SK-N-SH (cell line): ENCODE results near the gene SLC36A2. TPM values are rescaled to one million over a fixed set of nuclear protein-coding genes. Genes with fewer than 3 reads are reported as not detected.

Experiments used
- CTCF ChIA-PET: fragments of 300-600, 350-600 bp; formaldehyde crosslinking; extraction: SDS; loops from one replicate; lab custom pipeline; 2021; lab: Yijun Ruan, JAX
- POLR2A ChIA-PET: fragments of 350-600 bp; sonication (Branson Sonifier 250); formaldehyde crosslinking; extraction: SDS; loops from one replicate; lab custom pipeline; 2020; ENCODE audit warnings: antibody characterized with exemption, inconsistent platforms; lab: Yijun Ruan, JAX
- DNase-seq: peaks from one replicate; pipeline ENCODE4 v3.0.0; 2012
- H2AFZ ChIP-seq: fragments of 200-600 bp; sonication (generic); 2 replicates; pipeline ENCODE4 v1.8.1; 2016; ENCODE audit warnings: antibody characterized with exemption, mild to moderate bottlenecking, low read depth
- H3F3A ChIP-seq: fragments of 200-600 bp; sonication (generic); replicated peaks from 2 replicates; pipeline ENCODE3; 2016; ENCODE audit warnings: antibody characterized with exemption, mild to moderate bottlenecking; ENCODE audit not compliant: insufficient read depth
- H3K27ac ChIP-seq, 2 experiments: fragments of 200-500 bp in 1 of 2; fragments of 200-600 bp in 1 of 2; sonication (Bioruptor generic) in 1 of 2; sonication (generic), shearing (Covaris generic) in 1 of 2; 2 replicates each; pipeline versions ENCODE4 v1.5.1 to v1.6.1; 2014 to 2016; ENCODE audit warnings: low read depth in 2 of 2, inconsistent platforms in 1 of 2, low read length in 1 of 2, mild to moderate bottlenecking in 1 of 2, mixed read lengths in 1 of 2
- H3K27me3 ChIP-seq: fragments of 200-600 bp; sonication (generic), shearing (Covaris generic); 2 replicates; pipeline ENCODE4 v1.6.1; 2016; ENCODE audit warnings: mixed run types; ENCODE audit not compliant: insufficient read depth
- H3K36me3 ChIP-seq, 2 experiments: fragments of 200-500 bp in 1 of 2; fragments of 200-600 bp in 1 of 2; sonication (Bioruptor generic) in 1 of 2; sonication (generic) in 1 of 2; replicated peaks in 1 of 2; 2 replicates each; pipeline versions ENCODE3 to v1.5.1; 2014 to 2016; ENCODE audit warnings: low read length in 1 of 2, mild to moderate bottlenecking in 1 of 2; ENCODE audit not compliant: insufficient read depth in 2 of 2, control insufficient read depth in 1 of 2
- H3K4me1 ChIP-seq, 2 experiments: fragments of 200-500 bp in 1 of 2; fragments of 200-600 bp in 1 of 2; sonication (Bioruptor generic) in 1 of 2; sonication (generic), shearing (Covaris generic) in 1 of 2; 2 replicates each; pipeline versions ENCODE4 v1.5.1 to v1.6.1; 2014 to 2016; ENCODE audit warnings: low read depth in 1 of 2, low read length in 1 of 2, mixed run types in 1 of 2; ENCODE audit not compliant: insufficient read depth in 2 of 2, control insufficient read depth in 1 of 2
- H3K4me2 ChIP-seq: fragments of 200-600 bp; sonication (generic), shearing (Covaris generic); 2 replicates; pipeline ENCODE4 v1.6.1; 2017; ENCODE audit warnings: mixed run types
- H3K4me3 ChIP-seq, 2 experiments: fragments of 200-500 bp in 1 of 2; fragments of 200-600 bp in 1 of 2; sonication (Bioruptor generic) in 1 of 2; sonication (generic), shearing (Covaris generic) in 1 of 2; 2 replicates each; pipeline versions ENCODE4 v1.5.1 to v1.8.1; 2014 to 2016; ENCODE audit warnings: low read depth in 2 of 2, inconsistent platforms in 1 of 2, low read length in 1 of 2, mild to moderate bottlenecking in 1 of 2, mixed read lengths in 1 of 2, moderate library complexity in 1 of 2
- H3K79me2 ChIP-seq: fragments of 200-600 bp; sonication (generic); 2 replicates; pipeline ENCODE4 v1.8.1; 2017; ENCODE audit warnings: mild to moderate bottlenecking; ENCODE audit not compliant: insufficient read depth
- H3K9ac ChIP-seq: fragments of 200-600 bp; sonication (generic); 2 replicates; pipeline ENCODE4 v1.6.1; 2017; ENCODE audit warnings: mixed run types
- H3K9me2 ChIP-seq: fragments of 200-600 bp; sonication (generic); 2 replicates; pipeline ENCODE4 v1.6.1; 2017; ENCODE audit warnings: mixed run types
- H3K9me3 ChIP-seq: fragments of 200-600 bp; sonication (generic); 2 replicates; pipeline ENCODE4 v1.6.1; 2017; ENCODE audit warnings: mixed run types, mild to moderate bottlenecking, moderate library complexity
- H4K20me1 ChIP-seq: fragments of 200-600 bp; sonication (generic); 2 replicates; pipeline ENCODE4 v1.6.1; 2017; ENCODE audit warnings: mild to moderate bottlenecking, mixed run types; ENCODE audit not compliant: insufficient read depth
- EP300 ChIP-seq, 2 experiments: IDR thresholded peaks; 2 replicates each; pipeline versions ENCODE4 v1.4.0 to v1.6.1; 2012; ENCODE audit warnings: borderline replicate concordance in 1 of 2, low read depth in 1 of 2, low read length in 1 of 2
- EZH2phosphoT487 ChIP-seq: fragments of 200-600 bp; sonication (generic); IDR thresholded peaks from 2 replicates; pipeline ENCODE4 v1.6.1; 2017; ENCODE audit warnings: low read depth, mixed run types, mild to moderate bottlenecking, antibody characterized with exemption, moderate library complexity, borderline replicate concordance
- FOSL2 ChIP-seq: IDR thresholded peaks from 2 replicates; pipeline ENCODE4 v1.4.0; 2012; ENCODE audit warnings: low read depth, mild to moderate bottlenecking, moderate library complexity, borderline replicate concordance
- FOXJ3 ChIP-seq: sonication (generic); formaldehyde crosslinking; IDR thresholded peaks from 2 replicates; pipeline ENCODE4 v1.5.1; 2020; ENCODE audit warnings: mild to moderate bottlenecking, missing genetic modification reagents
- GABPA ChIP-seq: IDR thresholded peaks from 2 replicates; pipeline ENCODE4 v1.4.0; 2012; ENCODE audit warnings: low read depth, mild to moderate bottlenecking
- JUND ChIP-seq: IDR thresholded peaks from 2 replicates; pipeline ENCODE4 v1.4.0; 2012
- MEF2A ChIP-seq: IDR thresholded peaks from 2 replicates; pipeline ENCODE4 v1.4.0; 2012; ENCODE audit warnings: low read depth, borderline replicate concordance
- MXI1 ChIP-seq: IDR thresholded peaks from 2 replicates; pipeline ENCODE4 v1.6.1; 2012; ENCODE audit warnings: mild to moderate bottlenecking, low read depth, low read length, improper control_type of control experiment
- NFIC ChIP-seq: IDR thresholded peaks from 2 replicates; pipeline ENCODE4 v1.4.0; 2012; ENCODE audit warnings: borderline replicate concordance
- NRF1 ChIP-seq: IDR thresholded peaks from 2 replicates; pipeline ENCODE4 v1.6.1; 2012; ENCODE audit warnings: low read depth, mild to moderate bottlenecking, low read length
- RCOR1 ChIP-seq: fragments of 150-350 bp; IDR thresholded peaks from 2 replicates; pipeline ENCODE4 v1.6.1; 2017; ENCODE audit warnings: antibody characterized with exemption, low read length
- RFX5 ChIP-seq: IDR thresholded peaks from 2 replicates; pipeline ENCODE4 v1.6.1; 2012; ENCODE audit warnings: mild to moderate bottlenecking, improper control_type of control experiment, low read length
- RXRA ChIP-seq: IDR thresholded peaks from 2 replicates; pipeline ENCODE4 v1.4.0; 2012; ENCODE audit warnings: low read depth, mild to moderate bottlenecking, borderline replicate concordance
- SIN3A ChIP-seq: IDR thresholded peaks from 2 replicates; pipeline ENCODE4 v1.6.1; 2012; ENCODE audit warnings: low read depth, mild to moderate bottlenecking, low read length, moderate library complexity, borderline replicate concordance
- SMC3 ChIP-seq: IDR thresholded peaks from 2 replicates; pipeline ENCODE4 v1.6.1; 2012; ENCODE audit warnings: low read depth, low read length, improper control_type of control experiment
- TCF12 ChIP-seq: IDR thresholded peaks from 2 replicates; pipeline ENCODE4 v1.4.0; 2012
- YY1 ChIP-seq: IDR thresholded peaks from 2 replicates; pipeline ENCODE4 v1.4.0; 2012; ENCODE audit warnings: low read depth, mild to moderate bottlenecking
- WGBS: methylation state at CpG from one replicate; pipeline ENCODE4 v1.1.6; 2017; ENCODE audit warnings: low lambda C conversion rate; 5-methylcytosine and 5-hydroxymethylcytosine counted together
- polyA plus RNA-seq, 3 experiments: library from polyadenylated mRNA; depleted of rRNA; stranded (reverse); fragments of >200 nt; gene quantifications; 2 replicates each; pipeline ENCODE4 v1.2.3, GENCODE V29; 2012
- TF ChIP-seq, protein P1 (sequence below): IDR thresholded peaks from 2 replicates; pipeline ENCODE4 v1.4.0; 2012; ENCODE audit warnings: low read depth, borderline replicate concordance
- TF ChIP-seq, protein P2 (sequence below): fragments of 200-600 bp; sonication (generic); IDR thresholded peaks from 2 replicates; pipeline ENCODE4 v1.6.1; 2017; ENCODE audit warnings: antibody characterized with exemption, mild to moderate bottlenecking, moderate library complexity
- TF ChIP-seq, protein P3 (sequence below): IDR thresholded peaks from 2 replicates; pipeline ENCODE4 v1.4.0; 2012; ENCODE audit warnings: low read depth, borderline replicate concordance

The SLC36A2 gene
- polyA plus RNA-seq, 1 of the 3 experiments (the other 2 are of a cell fraction), result not detected

DNA sequence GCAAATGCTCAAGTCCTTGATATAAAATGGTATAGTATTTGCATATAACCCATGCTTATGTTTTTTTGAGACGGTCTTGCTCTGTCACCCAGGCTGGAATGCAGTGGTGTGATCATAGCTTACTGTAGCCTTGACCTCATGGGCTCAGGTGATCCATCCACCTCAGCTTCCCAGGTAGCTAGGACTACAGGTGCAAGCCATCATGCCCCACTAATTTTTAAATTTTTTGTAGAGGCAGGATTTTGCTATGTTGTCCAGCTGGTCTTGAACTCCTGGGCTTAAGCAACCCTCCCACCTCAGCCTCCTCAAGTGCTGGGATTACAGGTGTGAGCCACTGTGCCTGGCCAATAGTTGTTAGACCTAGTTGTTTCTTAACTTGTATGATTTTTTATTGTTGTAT lies 61.1 kb downstream of the SLC36A2 start:
- H3K4me2 ChIP-seq, result no peak overlapping the region
- H4K20me1 ChIP-seq, result no peaks in the 10 kb centered on the region
- H3K36me3 ChIP-seq, result no peaks in the 10 kb centered on the region
- no peak for DNase-seq
- H3K9me3 ChIP-seq, result no peaks in the 10 kb centered on the region
- no peak overlapping the region for H3K9ac ChIP-seq
- no peak overlapping the region for H2AFZ ChIP-seq
- H3K4me3 ChIP-seq, result no peak overlapping the region
- 22% methylated on average over 1 of the region's 1 CpG for WGBS
- no peaks in the 10 kb centered on the region for H3K79me2 ChIP-seq
- POLR2A ChIA-PET, result no interaction called here
- H3K27ac ChIP-seq, result no peak overlapping the region
- H3K27me3 ChIP-seq, result no peaks in the 10 kb centered on the region
- no peaks in the 10 kb centered on the region for H3F3A ChIP-seq
- CTCF ChIA-PET, result no interaction called here
- H3K9me2 ChIP-seq, result no peaks in the 10 kb centered on the region
- TF ChIP-seq EZH2phosphoT487 (no peak), FOSL2 (no peak), NFIC (no peak), RCOR1 (no peak), SIN3A (no peak), RXRA (no peak), GABPA (no peak), MXI1 (no peak), YY1 (no peak), SMC3 (no peak), EP300 (IDR thresholded peaks at IDR 0.05; ENCODE audit: borderline replicate concordance in 1 of 2, low read depth in 1 of 2, low read length in 1 of 2) (no peak), FOXJ3 (CRISPR knock-in tag) (no peak), RFX5 (no peak), JUND (no peak), TCF12 (no peak), MEF2A (no peak), NRF1 (no peak)
- TF ChIP-seq, protein P1, sequence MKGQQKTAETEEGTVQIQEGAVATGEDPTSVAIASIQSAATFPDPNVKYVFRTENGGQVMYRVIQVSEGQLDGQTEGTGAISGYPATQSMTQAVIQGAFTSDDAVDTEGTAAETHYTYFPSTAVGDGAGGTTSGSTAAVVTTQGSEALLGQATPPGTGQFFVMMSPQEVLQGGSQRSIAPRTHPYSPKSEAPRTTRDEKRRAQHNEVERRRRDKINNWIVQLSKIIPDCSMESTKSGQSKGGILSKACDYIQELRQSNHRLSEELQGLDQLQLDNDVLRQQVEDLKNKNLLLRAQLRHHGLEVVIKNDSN, result no peak
- TF ChIP-seq, protein P2, sequence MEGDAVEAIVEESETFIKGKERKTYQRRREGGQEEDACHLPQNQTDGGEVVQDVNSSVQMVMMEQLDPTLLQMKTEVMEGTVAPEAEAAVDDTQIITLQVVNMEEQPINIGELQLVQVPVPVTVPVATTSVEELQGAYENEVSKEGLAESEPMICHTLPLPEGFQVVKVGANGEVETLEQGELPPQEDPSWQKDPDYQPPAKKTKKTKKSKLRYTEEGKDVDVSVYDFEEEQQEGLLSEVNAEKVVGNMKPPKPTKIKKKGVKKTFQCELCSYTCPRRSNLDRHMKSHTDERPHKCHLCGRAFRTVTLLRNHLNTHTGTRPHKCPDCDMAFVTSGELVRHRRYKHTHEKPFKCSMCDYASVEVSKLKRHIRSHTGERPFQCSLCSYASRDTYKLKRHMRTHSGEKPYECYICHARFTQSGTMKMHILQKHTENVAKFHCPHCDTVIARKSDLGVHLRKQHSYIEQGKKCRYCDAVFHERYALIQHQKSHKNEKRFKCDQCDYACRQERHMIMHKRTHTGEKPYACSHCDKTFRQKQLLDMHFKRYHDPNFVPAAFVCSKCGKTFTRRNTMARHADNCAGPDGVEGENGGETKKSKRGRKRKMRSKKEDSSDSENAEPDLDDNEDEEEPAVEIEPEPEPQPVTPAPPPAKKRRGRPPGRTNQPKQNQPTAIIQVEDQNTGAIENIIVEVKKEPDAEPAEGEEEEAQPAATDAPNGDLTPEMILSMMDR, result no peak
- TF ChIP-seq, protein P3, sequence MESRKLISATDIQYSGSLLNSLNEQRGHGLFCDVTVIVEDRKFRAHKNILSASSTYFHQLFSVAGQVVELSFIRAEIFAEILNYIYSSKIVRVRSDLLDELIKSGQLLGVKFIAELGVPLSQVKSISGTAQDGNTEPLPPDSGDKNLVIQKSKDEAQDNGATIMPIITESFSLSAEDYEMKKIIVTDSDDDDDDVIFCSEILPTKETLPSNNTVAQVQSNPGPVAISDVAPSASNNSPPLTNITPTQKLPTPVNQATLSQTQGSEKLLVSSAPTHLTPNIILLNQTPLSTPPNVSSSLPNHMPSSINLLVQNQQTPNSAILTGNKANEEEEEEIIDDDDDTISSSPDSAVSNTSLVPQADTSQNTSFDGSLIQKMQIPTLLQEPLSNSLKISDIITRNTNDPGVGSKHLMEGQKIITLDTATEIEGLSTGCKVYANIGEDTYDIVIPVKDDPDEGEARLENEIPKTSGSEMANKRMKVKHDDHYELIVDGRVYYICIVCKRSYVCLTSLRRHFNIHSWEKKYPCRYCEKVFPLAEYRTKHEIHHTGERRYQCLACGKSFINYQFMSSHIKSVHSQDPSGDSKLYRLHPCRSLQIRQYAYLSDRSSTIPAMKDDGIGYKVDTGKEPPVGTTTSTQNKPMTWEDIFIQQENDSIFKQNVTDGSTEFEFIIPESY, result no peak
- H3K4me1 ChIP-seq, result no peaks in the 10 kb centered on the region
